HG02870 (cell line): Measurements from ENCODE around the gene MEIS3.
"Not testable (repeated sequence)": the region's sequence is repeated elsewhere in the genome, so short reads cannot be mapped to it uniquely, and the experiment has no call there.

Source experiments
- ATAC-seq: cut with Tn5 transposase; IDR thresholded peaks from one replicate; pipeline ENCODE4 v1.9.1; 2021; ENCODE audit warnings: mild to moderate bottlenecking, moderate library complexity; ENCODE audit not compliant: unreplicated experiment

MEIS3 gene

DNA sequence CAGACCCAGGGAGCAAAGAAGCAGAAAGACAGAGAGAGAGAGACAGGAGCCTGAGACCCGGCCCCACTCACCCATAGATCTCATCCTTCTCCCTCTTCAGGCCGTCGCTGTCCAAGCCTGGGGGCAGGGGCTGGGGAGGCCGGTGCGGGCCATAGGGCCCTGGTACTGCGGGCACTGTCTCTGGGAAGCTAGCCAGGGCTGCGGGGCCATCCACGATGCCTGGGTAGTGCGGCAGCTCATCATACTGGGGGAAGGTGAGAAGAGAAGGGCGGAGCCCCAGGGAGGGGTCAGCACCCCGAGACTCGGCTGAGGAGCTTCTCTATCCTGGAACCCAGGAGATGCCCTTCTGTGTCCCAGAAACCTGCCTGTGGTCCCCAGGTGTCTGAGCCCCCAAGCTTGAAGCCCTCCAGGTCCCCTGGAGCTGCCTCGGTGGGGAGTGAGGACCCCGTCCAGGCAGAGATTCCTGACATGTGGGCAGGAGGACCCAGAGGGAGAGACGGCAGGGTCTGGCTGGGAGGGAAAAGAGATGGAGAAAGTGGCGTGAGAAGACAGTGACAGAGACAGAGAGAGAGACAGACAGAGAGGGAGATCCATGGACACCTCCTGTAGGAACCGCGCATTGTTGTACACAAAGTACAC is 2.1 kb downstream of the MEIS3 start:
- ATAC-seq = no peak

DNA sequence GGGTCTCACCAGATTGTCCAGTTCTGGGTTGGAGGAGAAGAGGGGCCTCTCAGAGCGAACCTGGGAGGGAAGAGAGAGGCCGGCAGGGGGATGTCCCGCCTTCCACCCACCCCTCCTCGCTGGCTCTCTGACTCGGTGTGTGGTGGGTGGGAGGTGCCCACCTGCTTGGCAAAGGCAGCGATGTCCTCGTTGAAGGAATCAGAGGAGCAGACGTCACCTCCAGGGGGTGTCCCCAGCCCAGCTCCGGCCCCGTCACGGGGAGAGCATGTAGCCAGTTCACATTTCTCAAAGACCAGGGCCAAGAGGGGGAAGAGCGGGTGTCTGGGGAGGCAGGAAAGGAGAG is 2.7 kb downstream of the MEIS3 start:
- ATAC-seq = no peak

DNA sequence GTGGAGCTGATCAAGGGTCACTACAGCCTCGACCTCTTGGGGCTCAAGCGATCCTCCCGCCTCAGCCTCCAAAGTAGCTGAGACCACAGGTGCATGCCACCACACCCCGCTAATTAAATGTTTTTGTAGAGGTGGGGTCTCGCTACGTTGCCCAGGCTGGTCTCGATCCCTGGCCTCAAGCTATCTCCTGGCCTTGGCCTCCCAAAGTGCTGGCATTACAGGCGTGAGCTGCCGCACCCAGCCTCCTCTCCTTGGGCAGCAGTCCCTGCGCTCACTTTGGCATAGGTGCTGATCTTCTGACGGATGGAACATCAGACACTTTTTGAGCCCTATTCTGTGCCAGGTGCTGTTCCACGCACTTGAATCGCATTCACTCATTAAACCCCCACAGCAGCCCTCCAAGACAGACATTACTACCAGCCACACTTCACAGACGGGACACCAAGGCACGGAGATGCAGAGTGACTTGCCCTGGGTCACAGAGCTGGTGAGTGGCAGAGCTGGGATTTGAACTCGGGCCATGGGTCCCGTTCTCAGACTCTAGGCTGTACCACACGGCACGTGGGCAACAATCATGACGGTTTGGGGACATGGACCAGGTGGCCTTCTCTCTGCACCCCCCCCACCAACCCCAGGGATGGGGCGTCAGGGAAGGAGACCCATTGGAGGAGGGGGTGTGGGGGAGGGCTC is 3.2 kb downstream of the MEIS3 start:
- ATAC-seq = no peak

DNA sequence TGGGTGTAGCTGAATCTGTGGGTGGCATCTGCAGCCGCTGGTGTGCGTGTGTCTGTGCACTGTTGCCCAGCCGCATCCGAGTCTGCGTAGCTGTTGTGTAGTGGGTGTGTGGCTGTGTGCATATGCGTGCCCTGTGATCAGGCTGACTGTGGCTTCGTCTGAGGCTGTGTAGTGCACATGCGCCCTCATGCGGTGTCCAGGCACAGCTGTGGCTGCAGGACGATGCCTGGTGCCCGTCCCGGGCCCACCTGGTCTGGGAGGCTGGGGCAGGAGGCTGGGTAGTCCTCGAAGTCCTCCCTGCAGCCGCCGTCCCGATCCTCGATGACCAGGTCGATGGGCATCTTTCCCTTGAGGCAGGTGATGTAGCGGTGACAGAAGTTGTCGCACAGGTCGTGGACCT is 4.9 kb downstream of the MEIS3 start:
- no peak for ATAC-seq

DNA sequence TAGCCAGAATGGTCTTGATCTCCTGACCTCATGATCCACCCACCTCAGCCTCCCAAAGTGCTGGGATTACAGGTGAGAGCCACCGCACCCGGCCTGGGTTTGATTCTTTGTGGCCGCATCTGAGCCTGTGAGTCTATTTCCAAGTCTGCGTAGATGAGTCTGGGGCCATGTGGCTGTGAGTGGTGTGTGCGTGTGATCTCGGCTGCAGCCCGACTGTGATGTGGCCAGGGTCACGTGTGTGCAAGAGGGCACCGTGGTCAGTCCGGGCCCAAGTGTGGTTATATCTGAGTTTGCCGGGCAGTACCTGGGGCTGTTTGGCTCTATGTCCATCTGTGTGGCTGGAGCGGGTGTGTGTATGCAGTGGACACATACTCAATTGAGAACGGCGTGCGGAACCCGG is 5.4 kb downstream of the MEIS3 start:
- ATAC-seq = no peak

DNA sequence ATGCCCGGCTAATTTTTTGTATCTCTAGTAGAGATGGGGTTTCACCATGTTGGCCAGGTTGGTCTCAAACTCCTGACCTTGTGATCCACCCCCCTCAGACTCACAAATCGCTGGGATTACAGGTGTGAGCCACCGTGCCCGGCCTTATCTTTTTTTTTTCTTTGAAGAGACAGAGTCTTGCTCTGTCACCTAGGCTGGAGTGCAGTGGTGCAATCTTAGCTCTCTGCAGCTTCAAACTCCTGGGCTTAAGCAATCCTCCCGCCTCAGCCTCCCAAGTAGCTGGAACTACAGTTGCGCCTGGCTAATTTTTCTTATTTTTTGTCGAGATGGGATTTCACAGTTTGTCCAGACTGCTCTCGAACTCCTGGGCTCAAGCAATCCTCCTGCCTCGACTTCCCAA is 7.6 kb downstream of the MEIS3 start:
- ATAC-seq = not testable (repeated sequence)

DNA sequence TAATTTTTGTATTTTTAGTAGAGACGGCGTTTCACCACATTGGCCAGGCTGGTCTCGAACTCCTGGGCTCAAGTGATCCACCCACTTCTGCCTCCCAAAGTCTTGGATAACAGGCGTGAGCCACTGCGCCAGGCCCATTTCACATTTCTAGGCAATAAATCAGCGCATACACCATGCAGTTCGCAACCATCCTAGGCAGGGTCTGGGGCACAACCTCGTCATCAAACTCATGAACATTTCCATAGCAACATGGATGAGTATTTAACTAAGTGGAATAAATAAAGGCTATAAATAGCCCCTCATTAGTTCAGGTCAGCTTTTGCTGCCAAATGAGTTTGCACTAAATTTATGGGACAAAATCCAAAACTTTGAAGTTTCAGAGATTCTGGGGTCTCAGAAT is 8.2 kb downstream of the MEIS3 start:
- no peak for ATAC-seq

DNA sequence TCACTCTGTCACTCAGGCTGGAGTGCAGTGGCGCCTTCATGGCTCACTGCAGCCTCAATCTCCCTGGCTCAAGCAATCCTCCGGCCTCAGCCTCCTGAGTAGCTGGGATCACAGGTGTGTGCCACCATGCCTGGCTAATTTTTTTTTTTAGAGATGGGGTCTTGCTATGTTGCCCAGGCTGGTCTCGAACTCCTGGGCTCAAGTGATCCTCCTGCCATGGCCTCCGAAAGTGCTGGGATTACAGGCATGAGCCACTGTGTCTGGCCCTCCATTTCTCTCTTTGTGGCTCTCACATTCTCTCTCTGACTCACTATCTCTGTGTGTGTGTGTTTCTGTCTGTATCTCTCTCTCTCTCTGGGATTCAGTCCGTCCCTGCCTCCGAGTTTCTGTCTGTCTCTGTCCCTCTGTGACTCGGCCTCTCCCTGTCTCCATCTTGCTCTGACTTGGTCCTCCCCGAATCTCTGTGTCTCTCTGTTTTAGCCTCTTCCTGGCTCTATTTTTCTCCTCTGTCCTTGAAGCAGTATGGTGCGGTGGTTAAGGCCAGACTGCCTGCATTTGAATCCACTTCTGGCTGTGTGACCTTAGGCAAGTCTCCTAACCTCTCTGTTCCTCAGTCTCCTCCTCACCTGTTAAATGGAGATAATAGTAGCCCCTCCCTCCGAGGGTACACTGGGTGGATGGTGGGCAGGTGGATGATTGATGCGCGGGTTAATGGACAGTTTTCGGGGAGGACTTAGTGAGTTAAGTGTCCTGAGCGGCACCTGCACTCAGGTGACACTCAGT is 11.0 kb downstream of the MEIS3 start:
- ATAC-seq = no peak

DNA sequence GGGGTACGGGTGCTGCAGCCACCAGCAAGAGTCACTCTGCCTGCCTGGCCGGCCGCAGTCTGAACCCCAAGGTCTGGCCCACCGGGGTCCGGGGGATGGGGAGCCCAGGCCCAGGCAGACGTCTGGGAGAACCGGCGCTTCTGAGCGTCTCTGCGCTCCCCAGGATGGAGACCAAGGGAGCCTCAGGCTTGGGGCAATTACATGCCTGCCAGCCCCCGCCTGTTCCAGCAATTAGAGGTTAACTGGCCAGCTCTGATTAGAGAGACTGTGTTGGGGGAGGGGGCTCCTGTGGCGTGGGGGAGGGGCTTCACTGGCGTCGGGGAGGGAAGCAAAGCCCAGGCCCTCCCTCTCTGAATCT is 11.9 kb downstream of the MEIS3 start:
- ATAC-seq = no peak

DNA sequence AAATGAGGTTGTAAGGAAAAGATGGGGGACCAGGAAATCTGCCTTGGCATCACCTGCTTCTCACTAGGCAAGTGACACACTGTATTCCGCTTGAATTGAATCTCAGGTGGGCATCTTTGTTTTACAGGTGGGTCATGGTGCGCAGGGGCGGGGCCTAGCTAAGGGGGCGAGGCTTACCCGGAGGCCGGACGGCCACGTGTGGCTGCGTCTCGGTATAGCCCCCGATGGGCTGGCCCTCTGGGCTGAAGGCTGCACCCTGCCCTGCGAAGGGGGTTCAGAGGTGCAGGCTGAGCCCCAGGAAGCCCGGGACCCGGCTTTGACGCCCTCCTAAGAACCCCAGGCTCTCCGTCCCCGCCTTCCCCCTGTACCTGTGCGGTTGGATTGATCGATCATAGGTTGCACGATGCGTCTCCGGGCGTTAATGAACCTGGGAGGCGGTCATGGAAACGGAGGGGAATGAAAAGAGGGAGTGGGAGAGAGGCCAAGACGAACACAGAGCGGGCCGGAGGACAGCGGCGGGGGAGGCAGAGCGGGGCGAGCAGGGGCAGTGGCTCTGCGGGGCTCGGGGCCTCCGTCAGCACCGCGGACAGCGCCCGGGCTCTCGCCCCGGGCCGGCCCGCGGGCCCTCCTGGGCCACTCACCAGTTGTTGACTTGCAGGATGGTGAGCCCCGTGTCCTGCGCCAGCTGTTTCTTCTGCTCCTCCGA is 12.5 kb downstream of the MEIS3 start:
- ATAC-seq = no peak

DNA sequence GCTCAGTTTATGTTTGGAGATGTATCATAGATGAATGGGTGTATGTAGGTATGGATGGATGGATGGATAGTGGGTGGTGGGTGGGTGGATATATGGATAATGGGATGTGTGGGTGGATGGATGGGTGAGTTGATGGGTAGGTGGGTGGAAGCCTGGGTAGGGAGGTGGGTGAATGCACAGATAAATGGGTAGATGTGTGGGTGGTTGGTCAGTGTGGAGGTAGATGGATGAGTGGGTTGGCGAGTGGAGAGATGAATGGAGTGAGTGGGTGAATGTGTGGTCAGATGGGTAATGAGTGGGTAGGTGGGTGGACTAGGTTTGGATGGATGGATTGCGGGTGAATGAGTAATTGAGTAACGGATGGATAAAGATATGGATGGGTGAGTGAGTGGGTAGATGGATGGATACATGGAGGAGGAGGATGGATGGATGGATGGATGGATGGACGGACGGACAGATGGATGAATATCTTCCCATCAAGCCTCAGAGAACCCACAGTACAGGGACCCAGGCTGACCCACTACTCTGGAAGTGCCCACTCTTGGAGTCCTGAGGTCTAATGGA is 13.4 kb downstream of the MEIS3 start:
- ATAC-seq = no peak

DNA sequence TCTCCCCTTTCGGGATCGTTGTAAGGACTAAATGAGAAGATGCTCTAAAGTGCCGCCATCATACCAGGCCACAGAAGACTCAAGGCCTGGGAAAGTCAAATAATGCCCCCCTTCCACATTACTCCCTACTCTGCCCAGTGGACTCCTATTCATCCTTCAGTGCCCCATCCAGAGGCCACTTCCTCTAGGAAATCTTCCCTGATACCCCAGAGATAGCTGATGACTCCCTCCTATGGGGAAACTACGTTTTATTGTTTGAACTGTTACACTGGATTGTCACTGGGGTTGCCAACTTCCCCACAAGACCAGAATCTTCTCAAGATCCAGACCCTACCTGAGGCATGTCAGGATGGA is 14.2 kb downstream of the MEIS3 start:
- no peak for ATAC-seq

DNA sequence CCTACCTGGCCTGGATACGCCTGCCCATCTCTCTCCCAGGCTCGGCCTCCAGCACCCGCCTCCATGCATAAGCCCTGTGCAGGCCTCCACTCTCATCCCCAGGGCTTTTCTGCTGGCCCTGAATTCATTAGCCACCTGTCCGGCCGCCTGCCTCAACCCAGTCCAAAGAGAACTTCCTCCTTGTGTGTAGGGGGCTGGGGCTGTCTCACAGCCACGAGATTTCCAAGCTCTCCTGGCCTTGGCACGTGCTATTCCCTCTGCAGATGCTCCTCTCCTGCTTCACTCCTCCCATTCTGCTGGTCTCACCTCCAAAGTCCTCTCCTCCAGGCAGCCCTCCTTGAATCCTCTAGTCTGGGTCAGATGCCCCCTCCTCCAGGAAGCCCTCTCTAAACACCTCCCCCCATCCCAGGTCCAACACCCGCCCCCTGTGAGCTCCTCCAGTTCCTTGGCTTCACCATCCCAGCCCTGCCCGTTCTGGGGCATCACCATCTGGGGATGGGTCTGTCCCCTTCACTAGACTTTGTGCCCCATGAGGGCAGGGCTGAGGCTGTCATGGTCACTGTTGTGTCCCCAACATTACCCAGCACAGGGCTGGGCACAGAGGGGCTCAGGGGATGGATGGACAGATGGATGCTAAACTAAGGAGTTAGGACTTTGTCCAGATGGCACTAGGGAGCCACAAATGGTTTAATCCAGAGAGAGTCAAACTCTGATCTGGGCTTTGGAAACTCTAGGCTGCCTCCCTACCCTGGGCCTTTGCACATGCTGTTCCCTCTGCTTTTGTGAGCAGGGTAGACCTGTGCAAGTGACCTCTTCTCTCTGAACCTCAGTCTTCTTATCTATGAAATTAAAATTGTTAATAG is 14.8 kb downstream of the MEIS3 start:
- ATAC-seq = no peak

DNA sequence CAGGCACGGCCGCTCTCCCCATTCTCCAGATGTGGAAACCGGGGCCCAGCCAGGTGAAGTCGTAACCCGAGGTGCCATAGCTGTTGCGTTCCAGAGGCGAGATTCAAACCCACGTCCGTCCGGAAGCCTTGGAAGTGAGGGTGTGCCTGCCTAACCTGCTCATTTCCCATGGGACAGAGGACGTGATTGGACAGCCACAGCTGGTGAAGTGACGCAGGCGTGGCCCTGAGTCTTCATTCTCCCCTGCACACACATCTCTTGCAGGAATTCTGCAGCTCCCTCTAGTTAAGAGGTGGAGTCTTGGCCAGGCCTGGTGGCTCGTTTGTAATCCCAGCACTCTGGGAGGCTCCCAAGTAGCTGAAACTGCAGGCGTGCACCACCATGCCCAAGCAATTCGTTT is 16.8 kb downstream of the MEIS3 start:
- no peak for ATAC-seq

DNA sequence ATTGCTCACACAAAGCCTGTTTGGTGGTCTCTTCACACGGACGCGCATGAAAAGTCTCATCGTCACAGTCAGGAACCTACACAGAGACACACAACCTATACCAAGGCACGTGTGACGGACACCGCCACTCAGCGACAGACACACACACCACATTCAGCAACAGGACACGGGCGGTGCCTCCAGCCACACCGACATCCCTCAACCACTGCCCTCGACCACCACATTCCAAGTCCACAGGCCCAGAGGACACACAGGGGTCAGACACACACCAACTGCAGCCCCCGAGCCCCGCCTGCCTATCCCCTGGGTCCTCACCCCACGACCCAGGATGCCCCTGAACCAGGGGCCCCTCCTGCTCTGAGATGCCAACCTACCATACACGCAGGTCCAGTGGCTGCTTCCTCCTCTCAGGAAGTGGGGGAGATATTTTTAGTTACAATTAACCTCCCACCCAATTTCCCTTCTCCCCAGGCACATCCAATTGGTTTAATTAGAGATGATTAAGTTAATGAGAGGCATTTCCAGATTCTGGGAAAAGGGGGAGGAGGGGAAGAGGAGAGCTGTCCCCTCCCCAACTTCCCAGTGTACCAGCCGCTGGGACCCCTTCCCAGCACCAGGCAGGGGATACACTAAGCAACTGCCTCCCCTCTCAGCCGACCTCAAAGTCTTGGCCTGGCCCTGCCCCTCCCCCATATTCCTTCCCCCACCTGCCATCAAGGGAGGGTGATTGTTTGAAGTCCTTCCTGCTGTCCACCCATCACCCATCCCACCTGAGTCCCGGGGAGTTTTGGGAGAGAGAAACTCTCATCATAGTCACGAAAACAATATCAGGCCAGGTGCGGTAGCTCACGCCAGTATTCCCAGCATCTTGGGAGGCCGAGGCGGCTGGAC is 20.4 kb downstream of the MEIS3 start:
- no peak for ATAC-seq

DNA sequence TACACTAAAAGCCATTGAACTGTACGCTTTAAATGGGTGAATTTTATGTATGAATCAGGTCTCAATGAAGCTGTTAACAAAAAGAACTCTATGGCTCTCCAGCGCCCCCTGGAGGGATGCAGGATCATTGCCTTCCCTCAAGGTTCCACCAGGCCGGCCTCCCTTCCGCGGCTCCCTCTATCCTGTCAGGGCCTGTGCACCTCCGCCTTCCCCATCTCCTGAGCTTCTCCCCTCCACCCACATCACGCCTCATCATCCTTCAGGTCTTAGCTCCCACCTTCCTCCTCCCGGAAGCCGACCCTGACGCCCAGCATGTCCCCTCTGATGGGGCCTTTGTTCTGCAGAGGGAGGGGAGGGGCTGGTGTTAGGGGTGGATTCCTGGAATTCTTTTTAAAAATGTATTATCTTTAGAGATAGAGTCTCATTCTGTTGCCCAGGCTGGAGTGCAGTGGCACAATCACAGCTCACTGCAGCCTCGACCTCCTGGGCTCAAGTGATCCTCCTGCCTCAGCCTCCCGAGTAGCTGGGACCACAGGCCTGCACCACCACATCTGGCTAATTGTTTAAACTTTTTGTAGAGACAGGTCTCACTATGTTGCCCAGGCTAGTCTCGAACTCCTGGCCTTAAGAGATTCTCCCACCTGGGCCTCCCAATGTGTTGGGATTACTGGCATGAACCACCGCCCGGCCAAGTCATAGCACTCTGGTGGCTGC is 27.7 kb downstream of the MEIS3 start:
- ATAC-seq = no peak

DNA sequence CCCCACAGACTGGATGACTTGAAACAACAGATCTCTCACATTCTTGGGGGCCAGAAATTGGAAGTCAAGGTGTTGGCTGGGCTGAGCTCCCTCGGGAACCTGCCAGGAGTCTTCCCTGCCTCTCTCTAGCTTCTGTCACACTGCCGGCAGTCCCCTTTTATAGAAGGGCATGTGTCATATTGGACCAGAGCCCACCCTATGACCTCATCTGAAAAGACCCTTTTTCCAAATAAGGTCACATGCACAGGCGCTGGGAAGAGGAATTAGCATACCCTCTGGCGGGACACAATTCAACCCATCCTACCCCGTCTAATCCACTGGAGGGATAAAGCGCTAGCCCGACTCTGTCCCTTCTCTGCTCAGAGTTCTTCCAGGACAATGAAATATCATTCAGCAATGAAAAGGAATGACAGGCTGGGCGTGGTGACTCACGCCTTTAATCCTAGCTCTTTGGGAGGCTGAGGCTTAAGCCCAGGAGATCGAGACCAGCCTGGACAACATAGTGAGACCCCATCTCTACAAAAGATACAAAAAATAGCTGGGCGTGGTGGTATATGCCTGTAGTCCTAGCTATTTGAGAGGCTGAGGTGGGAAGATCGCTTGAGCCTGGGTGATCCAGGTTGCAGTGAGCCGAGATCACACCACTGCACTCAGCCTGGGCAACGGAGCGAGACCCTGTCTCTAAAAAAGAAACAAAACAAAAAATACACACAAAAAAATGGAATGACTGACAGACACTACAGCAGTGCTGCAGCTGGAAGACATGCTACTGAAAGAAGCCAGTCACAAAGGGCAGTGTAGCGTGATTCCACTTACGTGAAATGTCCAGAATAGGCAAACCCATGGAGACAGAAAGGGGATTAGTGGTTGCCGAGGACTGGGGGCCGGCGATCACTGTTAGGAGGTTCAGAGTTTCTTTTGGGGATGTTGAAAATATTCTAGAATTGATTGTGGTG is 28.5 kb downstream of the MEIS3 start:
- no peak for ATAC-seq

DNA sequence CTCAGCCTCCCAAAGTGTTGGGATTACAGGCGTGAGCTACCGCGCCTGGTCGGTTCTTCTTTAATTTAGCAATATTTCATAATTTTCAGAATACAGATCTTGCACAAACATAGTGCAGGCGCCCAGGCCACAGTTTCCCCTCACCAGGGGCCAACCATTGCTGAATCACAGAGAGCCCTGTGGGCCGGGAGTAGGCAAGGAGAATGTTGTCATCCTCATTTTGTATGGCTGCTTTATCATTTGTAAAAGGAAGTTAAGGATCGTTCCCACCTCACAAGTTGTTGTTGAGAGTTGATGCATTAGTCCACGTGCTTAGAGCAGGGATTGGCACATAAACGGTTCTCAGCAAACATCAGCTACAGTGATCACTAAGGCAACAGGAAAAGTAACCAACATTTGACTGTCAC is 30.2 kb downstream of the MEIS3 start:
- ATAC-seq = no peak
